ENCODE data around the gene CCRL2. TPM values are rescaled to one million over a fixed set of nuclear protein-coding genes. Genes with fewer than 3 reads are reported as not detected.
A peak's percentile ranks its signal among the peaks of the same experiment; 100 is the strongest.

CCRL2 gene
- total RNA-seq, 2 donors from 2014 or later = 0.89 to 4.2 TPM

- no peak for TF ChIP-seq CTCF (IDR thresholded peaks at IDR 0.05)
- Histone ChIP-seq H3K27ac (peak overlapping the region; percentile 71 to 73), H3K4me1 (peaks cover 0 to 39% of the 10 kb centered on the region in 2 donors), H3K36me3 (no peaks in the 10 kb centered on the region), H3K27me3 (no peaks in the 10 kb centered on the region), H3K4me3 (no peak overlapping the region), H3K9me3 (no peaks in the 10 kb centered on the region)
- no peak for DNase-seq (ENCODE audit: low spot score)
These were observed 1.6 kb upstream of the CCRL2 start for GRCh38 chr3:46405301-46406019.

GRCh38 chr3:46406443-46406787 lies 644 bp upstream of the CCRL2 start:
- Histone ChIP-seq H3K4me1 (peaks cover 0 to 39% of the 10 kb centered on the region in 2 donors), H3K4me3 (no peak overlapping the region), H3K27me3 (no peaks in the 10 kb centered on the region), H3K9me3 (no peaks in the 10 kb centered on the region), H3K27ac (peak overlapping the region; percentile 71 to 73), H3K36me3 (no peaks in the 10 kb centered on the region)
- DNase-seq (ENCODE audit: low spot score) = peak; percentile 64
- TF ChIP-seq CTCF (IDR thresholded peaks at IDR 0.05) = no peak

GRCh38 chr3:46407970-46408369 lies 911 bp downstream of the CCRL2 start:
- TF ChIP-seq CTCF (IDR thresholded peaks at IDR 0.05) = no peak
- DNase-seq (ENCODE audit: low spot score) = no peak

GRCh38 chr3:46408853-46409252 lies 1.8 kb downstream of the CCRL2 start:
- no peaks in the 10 kb centered on the region for H3K9me3 ChIP-seq
- no peak overlapping the region for H3K27ac ChIP-seq
- DNase-seq (ENCODE audit: low spot score) = no peak
- no peaks in the 10 kb centered on the region for H3K36me3 ChIP-seq
- no peak for TF ChIP-seq CTCF (IDR thresholded peaks at IDR 0.05)
- no peaks in the 10 kb centered on the region for H3K27me3 ChIP-seq
- peaks cover 0 to 51% of the 10 kb centered on the region in 2 donors for H3K4me1 ChIP-seq
- no peak overlapping the region for H3K4me3 ChIP-seq

More at GRCh38 chr3:46407970-46408369, 911 bp downstream of the CCRL2 start:
- Histone ChIP-seq H3K4me1 (peaks cover 0 to 47% of the 10 kb centered on the region in 2 donors), H3K27ac (peak overlapping the region; percentile 71 to 73), H3K4me3 (peak overlapping the region in 1 of 2 donors; percentile 9), H3K27me3 (no peaks in the 10 kb centered on the region), H3K9me3 (no peaks in the 10 kb centered on the region), H3K36me3 (no peaks in the 10 kb centered on the region)

GRCh38 chr3:46409739-46410489 lies 2.9 kb downstream of the CCRL2 start:
- peaks cover 0 to 48% of the 10 kb centered on the region in 2 donors for H3K4me1 ChIP-seq
- no peak overlapping the region for H3K4me3 ChIP-seq
- TF ChIP-seq CTCF (IDR thresholded peaks at IDR 0.05) = no peak
- H3K36me3 ChIP-seq = no peaks in the 10 kb centered on the region
- no peak overlapping the region for H3K27ac ChIP-seq
- no peaks in the 10 kb centered on the region for H3K9me3 ChIP-seq
- no peaks in the 10 kb centered on the region for H3K27me3 ChIP-seq
- DNase-seq (ENCODE audit: low spot score) = no peak

Measured in right atrium auricular region (tissue), 2 donors.